Neural cell (in vitro differentiated cells): Measurements from ENCODE around the gene MINDY4B.

ENCODE experiments used
- EP300 ChIP-seq: fragments of 450-650 bp; conservative IDR thresholded peaks from 2 replicates; pipeline ENCODE4 v1.6.1; 2014; ENCODE audit warnings: antibody characterized with exemption, mild to moderate bottlenecking, moderate library complexity; ENCODE audit not compliant: poor library complexity, severe bottlenecking
- EZH2 ChIP-seq: fragments of 200-600, 300-800 bp; shearing (Covaris generic), sonication (generic); IDR thresholded peaks from 2 replicates; pipeline ENCODE4 v1.6.1; 2014; ENCODE audit warnings: antibody characterized with exemption, low read length, borderline replicate concordance, mild to moderate bottlenecking; ENCODE audit not compliant: insufficient read depth, poor library complexity, severe bottlenecking
- MXI1 ChIP-seq: fragments of 450-650 bp; conservative IDR thresholded peaks from 2 replicates; pipeline ENCODE4 v1.6.1; 2014; ENCODE audit warnings: antibody characterized with exemption, mild to moderate bottlenecking; ENCODE audit not compliant: poor library complexity, severe bottlenecking
- RAD21 ChIP-seq: fragments of 450-650 bp; conservative IDR thresholded peaks from 2 replicates; pipeline ENCODE4 v1.6.1; 2014; ENCODE audit warnings: antibody characterized with exemption, mild to moderate bottlenecking, moderate library complexity
- TF ChIP-seq, protein P1 (sequence below): fragments of 450-650 bp; IDR thresholded peaks from 2 replicates; pipeline ENCODE4 v1.5.1; 2014; ENCODE audit warnings: antibody characterized with exemption, mild to moderate bottlenecking, moderate library complexity; ENCODE audit not compliant: poor library complexity, severe bottlenecking
- TF ChIP-seq, protein P2 (sequence below): IDR thresholded peaks from 2 replicates; pipeline ENCODE4 v1.6.1; 2012; ENCODE audit warnings: borderline replicate concordance

DNA sequence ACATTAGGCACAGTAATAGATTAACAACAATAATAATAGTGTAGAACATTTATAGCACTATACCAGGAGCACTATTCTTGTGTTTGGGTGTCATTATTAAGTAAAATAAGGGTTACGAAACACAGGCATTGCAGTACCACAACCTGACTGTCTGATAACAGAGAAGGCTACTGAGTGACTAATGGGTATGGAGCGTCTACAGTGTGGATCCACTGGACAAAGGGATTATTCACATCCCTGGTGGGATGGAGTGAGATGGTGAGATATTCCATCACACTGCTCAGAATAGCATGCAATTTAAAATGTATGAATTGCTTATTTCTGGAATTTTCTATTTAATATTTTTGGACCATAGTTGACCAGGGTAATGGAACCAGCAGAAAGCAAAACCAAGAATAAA is 18.2 kb downstream of the MINDY4B start:
- TF ChIP-seq, protein P1, sequence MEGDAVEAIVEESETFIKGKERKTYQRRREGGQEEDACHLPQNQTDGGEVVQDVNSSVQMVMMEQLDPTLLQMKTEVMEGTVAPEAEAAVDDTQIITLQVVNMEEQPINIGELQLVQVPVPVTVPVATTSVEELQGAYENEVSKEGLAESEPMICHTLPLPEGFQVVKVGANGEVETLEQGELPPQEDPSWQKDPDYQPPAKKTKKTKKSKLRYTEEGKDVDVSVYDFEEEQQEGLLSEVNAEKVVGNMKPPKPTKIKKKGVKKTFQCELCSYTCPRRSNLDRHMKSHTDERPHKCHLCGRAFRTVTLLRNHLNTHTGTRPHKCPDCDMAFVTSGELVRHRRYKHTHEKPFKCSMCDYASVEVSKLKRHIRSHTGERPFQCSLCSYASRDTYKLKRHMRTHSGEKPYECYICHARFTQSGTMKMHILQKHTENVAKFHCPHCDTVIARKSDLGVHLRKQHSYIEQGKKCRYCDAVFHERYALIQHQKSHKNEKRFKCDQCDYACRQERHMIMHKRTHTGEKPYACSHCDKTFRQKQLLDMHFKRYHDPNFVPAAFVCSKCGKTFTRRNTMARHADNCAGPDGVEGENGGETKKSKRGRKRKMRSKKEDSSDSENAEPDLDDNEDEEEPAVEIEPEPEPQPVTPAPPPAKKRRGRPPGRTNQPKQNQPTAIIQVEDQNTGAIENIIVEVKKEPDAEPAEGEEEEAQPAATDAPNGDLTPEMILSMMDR: no peak
- TF ChIP-seq RAD21: no peak
- TF ChIP-seq EP300: no peak
- TF ChIP-seq, protein P2, sequence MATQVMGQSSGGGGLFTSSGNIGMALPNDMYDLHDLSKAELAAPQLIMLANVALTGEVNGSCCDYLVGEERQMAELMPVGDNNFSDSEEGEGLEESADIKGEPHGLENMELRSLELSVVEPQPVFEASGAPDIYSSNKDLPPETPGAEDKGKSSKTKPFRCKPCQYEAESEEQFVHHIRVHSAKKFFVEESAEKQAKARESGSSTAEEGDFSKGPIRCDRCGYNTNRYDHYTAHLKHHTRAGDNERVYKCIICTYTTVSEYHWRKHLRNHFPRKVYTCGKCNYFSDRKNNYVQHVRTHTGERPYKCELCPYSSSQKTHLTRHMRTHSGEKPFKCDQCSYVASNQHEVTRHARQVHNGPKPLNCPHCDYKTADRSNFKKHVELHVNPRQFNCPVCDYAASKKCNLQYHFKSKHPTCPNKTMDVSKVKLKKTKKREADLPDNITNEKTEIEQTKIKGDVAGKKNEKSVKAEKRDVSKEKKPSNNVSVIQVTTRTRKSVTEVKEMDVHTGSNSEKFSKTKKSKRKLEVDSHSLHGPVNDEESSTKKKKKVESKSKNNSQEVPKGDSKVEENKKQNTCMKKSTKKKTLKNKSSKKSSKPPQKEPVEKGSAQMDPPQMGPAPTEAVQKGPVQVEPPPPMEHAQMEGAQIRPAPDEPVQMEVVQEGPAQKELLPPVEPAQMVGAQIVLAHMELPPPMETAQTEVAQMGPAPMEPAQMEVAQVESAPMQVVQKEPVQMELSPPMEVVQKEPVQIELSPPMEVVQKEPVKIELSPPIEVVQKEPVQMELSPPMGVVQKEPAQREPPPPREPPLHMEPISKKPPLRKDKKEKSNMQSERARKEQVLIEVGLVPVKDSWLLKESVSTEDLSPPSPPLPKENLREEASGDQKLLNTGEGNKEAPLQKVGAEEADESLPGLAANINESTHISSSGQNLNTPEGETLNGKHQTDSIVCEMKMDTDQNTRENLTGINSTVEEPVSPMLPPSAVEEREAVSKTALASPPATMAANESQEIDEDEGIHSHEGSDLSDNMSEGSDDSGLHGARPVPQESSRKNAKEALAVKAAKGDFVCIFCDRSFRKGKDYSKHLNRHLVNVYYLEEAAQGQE: no peak
- TF ChIP-seq EZH2: no peak
- TF ChIP-seq MXI1: no peak
